Left renal cortex interstitium (tissue), 4 donors: ENCODE data around the gene INSRR. TPM values are rescaled to one million over a fixed set of nuclear protein-coding genes. Genes with fewer than 3 reads are reported as not detected.

Experiments used
- polyA plus RNA-seq, 4 donors: library from polyadenylated mRNA; unstranded; fragments of 120-200 nt; gene quantifications; one replicate each; pipeline ENCODE4 v1.2.1, GENCODE V29; 2013; ENCODE audit not compliant: insufficient read length in 4 of 4

The INSRR gene
- polyA plus RNA-seq, 4 donors, result 1.6 to 4.4 (median 2.0) TPM

Other genes starting within 250 kb of the INSRR start
- under 1 TPM; 0.16 to 0.62 (median 0.47) TPM for gene HAPLN2, start 239.7 kb downstream of the INSRR start, polyA plus RNA-seq
- gene BCAN, start 217.0 kb downstream of the INSRR start, polyA plus RNA-seq, result 1 to 10 TPM in 1 of 4 donors, under 1 TPM in 3; 0.22 to 4.1 (median 0.42) TPM
- gene NES, start 181.7 kb downstream of the INSRR start, polyA plus RNA-seq, result 100 to 1,000 TPM; 144 to 165 (median 153) TPM
- gene CRABP2, start 153.5 kb downstream of the INSRR start, polyA plus RNA-seq, result 100 to 1,000 TPM in 2 of 4 donors, 10 to 100 TPM in 2; 76.4 to 118 (median 97.9) TPM
- gene METTL25B, start 130.6 kb downstream of the INSRR start, polyA plus RNA-seq, result 10 to 100 TPM; 32.9 to 52.0 (median 39.5) TPM
- 10 to 100 TPM; 41.7 to 47.8 (median 44.8) TPM for gene ISG20L2, start 130.4 kb downstream of the INSRR start, polyA plus RNA-seq
- 10 to 100 TPM; 68.6 to 77.1 (median 70.2) TPM for gene MRPL24, start 118.0 kb downstream of the INSRR start, polyA plus RNA-seq
- 100 to 1,000 TPM; 248 to 305 (median 272) TPM for gene HDGF, start 107.4 kb downstream of the INSRR start, polyA plus RNA-seq
- 100 to 1,000 TPM; 101 to 123 (median 105) TPM for gene PRCC, start 91.6 kb downstream of the INSRR start, polyA plus RNA-seq
- gene SH2D2A, start 42.3 kb downstream of the INSRR start, polyA plus RNA-seq, result 1 to 10 TPM in 2 of 4 donors, under 1 TPM in 2; 0.49 to 1.6 (median 1.0) TPM
- gene NTRK1, start 1.7 kb upstream of the INSRR start, polyA plus RNA-seq, result 1 to 10 TPM; 1.0 to 2.4 (median 1.8) TPM
- gene PEAR1, start 34.6 kb upstream of the INSRR start, polyA plus RNA-seq, result 10 to 100 TPM; 18.2 to 25.5 (median 22.6) TPM
- gene LRRC71, start 61.5 kb upstream of the INSRR start, polyA plus RNA-seq, result under 1 TPM; 0.25 to 0.99 (median 0.50) TPM
- 10 to 100 TPM; 27.7 to 43.4 (median 36.3) TPM for gene ARHGEF11, start 186.6 kb upstream of the INSRR start, polyA plus RNA-seq
- gene ETV3L, start 240.7 kb upstream of the INSRR start, polyA plus RNA-seq, result not detected